Measurements from ENCODE around the gene ASTN2.

- TF ChIP-seq POLR2AphosphoS5 (IDR thresholded peaks at IDR 0.05; ENCODE audit: low read depth, low read length) (no peak), SIN3A (IDR thresholded peaks at IDR 0.05; ENCODE audit: borderline replicate concordance, insufficient read depth, low read length) (no peak), TAF1 (IDR thresholded peaks at IDR 0.05; ENCODE audit: borderline replicate concordance, insufficient read depth, low read length) (no peak)
These were observed 20.9 kb upstream of the ASTN2 start for GRCh38 chr9:117435630-117436261.

Data from PFSK-1 (cell line).